Progenitor cell of endocrine pancreas (in vitro differentiated cells): ENCODE data around the gene ERCC1. TPM values are rescaled to one million over a fixed set of nuclear protein-coding genes. Genes with fewer than 3 reads are reported as not detected.

Experiments
- DNase-seq: peaks from one replicate; pipeline ENCODE4 v3.0.0; 2021; ENCODE audit warnings: low spot score; ENCODE audit not compliant: unreplicated experiment
- H3K27ac Mint-ChIP-seq: 2 replicates; pipeline ENCODE4 v1.8.0; 2021; ENCODE audit warnings: mild to moderate bottlenecking, moderate library complexity, mixed read lengths
- H3K27me3 Mint-ChIP-seq: 2 replicates; pipeline ENCODE4 v1.8.0; 2021; ENCODE audit warnings: mixed read lengths
- H3K36me3 Mint-ChIP-seq: 2 replicates; pipeline ENCODE4 v1.8.0; 2022; ENCODE audit warnings: mixed read lengths; ENCODE audit not compliant: insufficient read depth
- H3K4me1 Mint-ChIP-seq: 2 replicates; pipeline ENCODE4 v1.8.0; 2021; ENCODE audit warnings: low read depth, mixed read lengths
- H3K4me3 Mint-ChIP-seq: 2 replicates; pipeline ENCODE4 v1.8.0; 2021; ENCODE audit warnings: low read depth, mild to moderate bottlenecking, moderate library complexity, mixed read lengths
- H3K9me3 Mint-ChIP-seq: 2 replicates; pipeline ENCODE4 v1.8.0; 2021; ENCODE audit warnings: low read depth, mixed read lengths
- total RNA-seq: library from RNA; stranded (reverse); gene quantifications from 2 replicates; pipeline ENCODE4 v1.2.1, GENCODE V29; 2021
- TF ChIP-seq, protein P1 (sequence below): fragments of 200-600 bp; sonication (generic); IDR thresholded peaks from one replicate; pipeline ENCODE4 v1.5.0; 2021; ENCODE audit warnings: antibody characterized with exemption, mild to moderate bottlenecking; ENCODE audit not compliant: unreplicated experiment

Gene ERCC1
- total RNA-seq, 1 donor from 2014 or later: 64.8 TPM

GRCh38 chr19:45407091-45407375, 16.7 kb downstream of the ERCC1 start:
- Mint-ChIP-seq H3K4me3 (peak overlapping the region; percentile 96), H3K27me3 (peaks cover 24% of the 10 kb centered on the region), H3K4me1 (peaks cover 12% of the 10 kb centered on the region), H3K36me3 (peaks cover 7% of the 10 kb centered on the region), H3K9me3 (no peaks in the 10 kb centered on the region), H3K27ac (peak overlapping the region; percentile 77)
- TF ChIP-seq, protein P1, sequence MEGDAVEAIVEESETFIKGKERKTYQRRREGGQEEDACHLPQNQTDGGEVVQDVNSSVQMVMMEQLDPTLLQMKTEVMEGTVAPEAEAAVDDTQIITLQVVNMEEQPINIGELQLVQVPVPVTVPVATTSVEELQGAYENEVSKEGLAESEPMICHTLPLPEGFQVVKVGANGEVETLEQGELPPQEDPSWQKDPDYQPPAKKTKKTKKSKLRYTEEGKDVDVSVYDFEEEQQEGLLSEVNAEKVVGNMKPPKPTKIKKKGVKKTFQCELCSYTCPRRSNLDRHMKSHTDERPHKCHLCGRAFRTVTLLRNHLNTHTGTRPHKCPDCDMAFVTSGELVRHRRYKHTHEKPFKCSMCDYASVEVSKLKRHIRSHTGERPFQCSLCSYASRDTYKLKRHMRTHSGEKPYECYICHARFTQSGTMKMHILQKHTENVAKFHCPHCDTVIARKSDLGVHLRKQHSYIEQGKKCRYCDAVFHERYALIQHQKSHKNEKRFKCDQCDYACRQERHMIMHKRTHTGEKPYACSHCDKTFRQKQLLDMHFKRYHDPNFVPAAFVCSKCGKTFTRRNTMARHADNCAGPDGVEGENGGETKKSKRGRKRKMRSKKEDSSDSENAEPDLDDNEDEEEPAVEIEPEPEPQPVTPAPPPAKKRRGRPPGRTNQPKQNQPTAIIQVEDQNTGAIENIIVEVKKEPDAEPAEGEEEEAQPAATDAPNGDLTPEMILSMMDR: no peak
- no peak for DNase-seq

- peaks cover 24% of the 10 kb centered on the region for H3K27me3 Mint-ChIP-seq
- H3K4me3 Mint-ChIP-seq: peak within 1 kb of the TSS; percentile 96
- no peaks in the 10 kb centered on the region for H3K9me3 Mint-ChIP-seq
- peak; percentile 64 for DNase-seq
- H3K4me1 Mint-ChIP-seq: peaks cover 12% of the 10 kb centered on the region
- TF ChIP-seq, protein P1: no peak
- peak within 1 kb of the TSS; percentile 99 for H3K27ac Mint-ChIP-seq
- peaks cover 7% of the 10 kb centered on the region for H3K36me3 Mint-ChIP-seq
These were observed 17.3 kb downstream of the ERCC1 start, which contains the start of gene POLR1G for GRCh38 chr19:45406226-45407090. Gene POLR1G, plus strand, starts transcription at chr19:45406644. Its CDS starts 53 bp downstream, at chr19:45406697.

- Mint-ChIP-seq H3K27me3 (peaks cover 24% of the 10 kb centered on the region), H3K27ac (peak overlapping the region; percentile 99), H3K4me3 (peak overlapping the region; percentile 96), H3K4me1 (peaks cover 12% of the 10 kb centered on the region), H3K9me3 (no peaks in the 10 kb centered on the region), H3K36me3 (peaks cover 7% of the 10 kb centered on the region)
- TF ChIP-seq, protein P1: no peak
- peak; percentile 56 for DNase-seq
These were observed 18.1 kb downstream of the ERCC1 start for GRCh38 chr19:45405435-45406225.

DNA sequence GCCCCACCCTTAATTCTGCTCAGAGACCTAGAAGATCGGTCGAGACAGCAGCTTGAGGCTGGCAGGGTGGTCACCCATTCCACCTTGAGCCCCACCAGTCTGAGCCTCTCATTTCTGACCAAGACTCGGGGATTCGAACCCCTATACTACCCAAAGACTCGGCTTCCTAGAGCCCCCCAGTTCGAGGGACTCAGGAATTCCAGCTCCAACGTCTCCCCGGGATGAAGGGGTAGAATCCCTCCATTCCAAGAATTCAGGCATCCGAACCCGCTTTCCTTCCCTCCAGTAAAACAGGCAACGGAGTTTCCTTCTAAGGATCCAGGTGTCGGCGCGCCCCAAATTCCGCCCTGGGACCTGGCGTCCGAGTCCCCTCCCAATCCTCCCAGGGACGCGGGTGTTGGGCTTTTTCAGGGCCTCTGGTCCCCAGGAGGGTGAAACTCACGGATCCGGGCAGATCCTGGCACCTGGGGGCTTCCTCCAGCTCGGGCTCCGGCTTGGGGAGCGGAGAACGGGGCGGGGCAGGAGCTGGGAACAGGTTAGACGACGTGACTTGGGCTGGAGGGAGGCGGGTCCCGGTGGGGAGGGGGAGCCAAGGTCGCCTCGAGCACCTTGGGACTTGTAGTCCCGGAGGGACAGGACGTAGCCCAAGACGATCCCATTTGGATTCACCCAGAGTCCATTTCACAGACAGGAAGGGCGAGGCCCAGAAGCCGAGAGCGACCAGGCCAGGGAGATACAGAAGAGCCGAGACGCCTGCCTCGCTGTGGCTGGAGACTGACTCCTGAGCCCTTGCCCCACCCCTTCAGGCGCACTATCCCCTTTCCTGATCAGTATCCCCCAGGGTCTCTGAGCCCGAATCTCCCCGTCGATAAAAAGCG, 18.9 kb downstream of the ERCC1 start, which contains the start of gene PPP1R13L:
Gene PPP1R13L (minus strand): TSS at position 513 of the 878 bp plus-strand sequence. CDS start 6,751 bp downstream, outside the sequence.
- TF ChIP-seq, protein P1: no peak
- peaks cover 12% of the 10 kb centered on the region for H3K4me1 Mint-ChIP-seq
- peak within 1 kb of the TSS; percentile 96 for H3K4me3 Mint-ChIP-seq
- H3K27me3 Mint-ChIP-seq: peaks cover 24% of the 10 kb centered on the region
- H3K27ac Mint-ChIP-seq: peak within 1 kb of the TSS; percentile 99
- peak; percentile 69 for DNase-seq
- H3K36me3 Mint-ChIP-seq: peaks cover 7% of the 10 kb centered on the region
- H3K9me3 Mint-ChIP-seq: no peaks in the 10 kb centered on the region
